Naive thymus-derived CD8-positive, alpha-beta T cell (primary cell): ENCODE data around the gene HOXA6. TPM values are rescaled to one million over a fixed set of nuclear protein-coding genes. Genes with fewer than 3 reads are reported as not detected.

Source experiments
- ATAC-seq, 2 donors: fragments of 150-1000 bp; cut with Tn5 transposase in 1 of 2; sonication (Bioruptor Pico), chemical (Tn5 transposase) in 1 of 2; 1 replicate in 1 of 2; 2 replicates in 1 of 2; pipeline ENCODE4 v1.10.0; 2021; ENCODE audit warnings: mild to moderate bottlenecking in 2 of 2, moderate library complexity in 2 of 2
- POLR2A ChIA-PET: fragments of 350-600 bp; sonication (Branson Sonifier 250); formaldehyde crosslinking; loops from one replicate; lab custom pipeline; 2021; ENCODE audit warnings: antibody characterized with exemption; lab: Charles Lee
- DNase-seq, 10 donors: peaks; one replicate each; pipeline versions ENCODE4 v3.0.0 to v3.0.0-alpha.2; 2020 to 2022
- H3K27ac Mint-ChIP-seq, 10 donors: one replicate each; pipeline ENCODE4 v1.8.0; 2020 to 2022; ENCODE audit warnings: mild to moderate bottlenecking in 10 of 10, mixed read lengths in 10 of 10, moderate library complexity in 4 of 10, inconsistent platforms in 1 of 10
- H3K27me3 Mint-ChIP-seq, 5 donors: one replicate each; pipeline ENCODE4 v1.8.0; 2021 to 2022; ENCODE audit warnings: mixed read lengths in 5 of 5
- H3K36me3 Mint-ChIP-seq, 3 donors: one replicate each; pipeline ENCODE4 v1.8.0; 2020 to 2022; ENCODE audit warnings: mixed read lengths in 3 of 3, mild to moderate bottlenecking in 2 of 3, inconsistent platforms in 1 of 3
- H3K4me1 Mint-ChIP-seq, 4 donors: one replicate each; pipeline ENCODE4 v1.8.0; 2021 to 2022; ENCODE audit warnings: mixed read lengths in 4 of 4
- H3K4me3 Mint-ChIP-seq, 10 donors: one replicate each; pipeline ENCODE4 v1.8.0; 2020 to 2022; ENCODE audit warnings: mild to moderate bottlenecking in 10 of 10, mixed read lengths in 10 of 10, moderate library complexity in 6 of 10, inconsistent platforms in 1 of 10
- H3K9me3 Mint-ChIP-seq, 9 donors: one replicate each; pipeline ENCODE4 v1.8.0; 2020 to 2022; ENCODE audit warnings: mixed read lengths in 9 of 9, mild to moderate bottlenecking in 3 of 9, inconsistent platforms in 1 of 9, moderate library complexity in 1 of 9
- polyA plus RNA-seq, 3 donors: library from polyadenylated mRNA; unstranded; fragments of 300-500 nt; fragmentation: Illumina TruSeq; gene quantifications; one replicate each; pipeline ENCODE4 v1.2.3, GENCODE V29; 2021
- total RNA-seq, 8 experiments: library from RNA in 2 of 8; stranded (reverse) in 2 of 8; gene quantifications; one replicate each; pipeline ENCODE4 v1.2.3 and lab custom pipeline; 2021 to 2026

Gene HOXA6
- total and polyA plus RNA-seq, 5 experiments from 2014 or later = not detected

GRCh38 chr7:27143950-27144780, 3.4 kb downstream of the HOXA6 start:
- DNase-seq (no peak), ATAC-seq (no peak)
- POLR2A ChIA-PET = interaction anchor here (1.4 kb wide), 1 partner anchor 11 kb away, joined by 4 read pairs; no protein-coding TSS in a partner anchor
- Mint-ChIP-seq H3K36me3 (no peaks in the 10 kb centered on the region), H3K4me3 (no peak overlapping the region), H3K27ac (no peak overlapping the region), H3K27me3 (peaks cover 29 to 75% (median 49%) of the 10 kb centered on the region in 5 donors), H3K4me1 (peaks cover 7 to 15% (median 11%) of the 10 kb centered on the region in 4 donors), H3K9me3 (peaks cover 0 to 2% (median 0%) of the 10 kb centered on the region in 9 donors)

GRCh38 chr7:27143023-27143949, 4.3 kb downstream of the HOXA6 start, which contains the start of gene HOXA5:
HOXA5 (minus strand) TSS chr7:27143681; CDS start chr7:27143607, 74 bp downstream.
- DNase-seq (no peak), ATAC-seq (no peak)
- Mint-ChIP-seq H3K9me3 (peaks cover 0 to 2% (median 0%) of the 10 kb centered on the region in 9 donors), H3K27ac (peak within 1 kb of the TSS in 1 of 10 donors; percentile 44), H3K36me3 (no peaks in the 10 kb centered on the region), H3K4me3 (peak within 1 kb of the TSS in 7 of 10 donors; percentile 20 to 48 (median 43)), H3K4me1 (peaks cover 5 to 12% (median 8%) of the 10 kb centered on the region in 4 donors), H3K27me3 (peaks cover 31 to 75% (median 49%) of the 10 kb centered on the region in 5 donors)
- POLR2A ChIA-PET = interaction anchor here (1.4 kb wide), 1 partner anchor 12 kb away, joined by 4 read pairs; no protein-coding TSS in a partner anchor

GRCh38 chr7:27142580-27143022, 5.0 kb downstream of the HOXA6 start:
- H3K4me1 Mint-ChIP-seq = peaks cover 0 to 7% (median 5%) of the 10 kb centered on the region in 4 donors
- POLR2A ChIA-PET = no interaction called here
- H3K36me3 Mint-ChIP-seq = no peaks in the 10 kb centered on the region
- peak overlapping the region in 1 of 10 donors; percentile 44 for H3K27ac Mint-ChIP-seq
- DNase-seq = no peak
- H3K4me3 Mint-ChIP-seq = peak overlapping the region in 6 of 10 donors; percentile 29 to 48 (median 44)
- H3K27me3 Mint-ChIP-seq = peaks cover 28 to 75% (median 52%) of the 10 kb centered on the region in 5 donors
- no peak for ATAC-seq
- H3K9me3 Mint-ChIP-seq = peaks cover 0 to 2% (median 0%) of the 10 kb centered on the region in 9 donors

GRCh38 chr7:27141923-27142579, 5.5 kb downstream of the HOXA6 start:
- Mint-ChIP-seq H3K4me3 (no peak overlapping the region), H3K4me1 (peaks cover 0 to 2% (median under 1%) of the 10 kb centered on the region in 4 donors), H3K9me3 (peaks cover 0 to 2% (median 0%) of the 10 kb centered on the region in 9 donors), H3K27me3 (peaks cover 27 to 75% (median 52%) of the 10 kb centered on the region in 5 donors), H3K36me3 (no peaks in the 10 kb centered on the region), H3K27ac (peak overlapping the region in 1 of 10 donors; percentile 44)
- POLR2A ChIA-PET = no interaction called here
- DNase-seq = no peak
- no peak for ATAC-seq

GRCh38 chr7:27141137-27141922, 6.2 kb downstream of the HOXA6 start:
- peaks cover 22 to 75% (median 47%) of the 10 kb centered on the region in 5 donors for H3K27me3 Mint-ChIP-seq
- ATAC-seq (no peak), DNase-seq (no peak)
- H3K27ac Mint-ChIP-seq = no peak overlapping the region
- H3K36me3 Mint-ChIP-seq = no peaks in the 10 kb centered on the region
- peaks cover 0 to 2% (median 0%) of the 10 kb centered on the region in 9 donors for H3K9me3 Mint-ChIP-seq
- no peaks in the 10 kb centered on the region for H3K4me1 Mint-ChIP-seq
- POLR2A ChIA-PET = no interaction called here
- no peak overlapping the region for H3K4me3 Mint-ChIP-seq

- Mint-ChIP-seq H3K27me3 (peaks cover 24 to 73% (median 45%) of the 10 kb centered on the region in 5 donors), H3K36me3 (no peaks in the 10 kb centered on the region), H3K4me3 (no peak overlapping the region), H3K4me1 (peaks cover 2 to 6% (median 5%) of the 10 kb centered on the region in 4 donors), H3K27ac (no peak overlapping the region), H3K9me3 (peaks cover 0 to 2% (median 0%) of the 10 kb centered on the region in 9 donors)
- POLR2A ChIA-PET = no interaction called here
- DNase-seq (no peak), ATAC-seq (no peak)
Observed at GRCh38 chr7:27140126-27140857, 7.3 kb downstream of the HOXA6 start.

GRCh38 chr7:27139334-27140125, 8.0 kb downstream of the HOXA6 start:
- POLR2A ChIA-PET = no interaction called here
- Mint-ChIP-seq H3K27ac (no peak overlapping the region), H3K27me3 (peaks cover 24 to 75% (median 45%) of the 10 kb centered on the region in 5 donors), H3K4me3 (no peak overlapping the region), H3K9me3 (peaks cover 0 to 2% (median 0%) of the 10 kb centered on the region in 9 donors), H3K4me1 (peaks cover 2 to 11% (median 8%) of the 10 kb centered on the region in 4 donors), H3K36me3 (no peaks in the 10 kb centered on the region)
- DNase-seq (no peak), ATAC-seq (no peak)

DNA sequence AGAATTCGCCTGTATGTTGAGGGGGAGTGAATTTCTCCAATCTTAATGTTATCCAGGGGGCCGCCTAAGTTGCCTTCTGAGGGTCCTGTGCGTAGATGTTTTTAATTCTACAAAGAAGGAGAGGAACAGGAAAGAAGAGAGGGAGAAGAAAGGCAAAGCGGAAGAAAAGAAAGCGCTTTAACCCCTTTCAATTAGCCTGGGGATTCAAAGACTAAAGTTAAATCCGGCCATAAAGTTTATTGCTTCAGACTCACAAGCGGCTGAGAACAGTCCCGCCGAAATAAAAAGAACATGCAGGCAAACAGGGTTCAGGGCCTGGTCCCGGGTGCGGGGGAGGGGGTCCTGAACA, 8.6 kb downstream of the HOXA6 start:
- Mint-ChIP-seq H3K9me3 (peaks cover 0 to 2% (median 0%) of the 10 kb centered on the region in 9 donors), H3K4me1 (peaks cover 2 to 13% (median 8%) of the 10 kb centered on the region in 4 donors), H3K27me3 (peaks cover 28 to 81% (median 49%) of the 10 kb centered on the region in 5 donors), H3K27ac (no peak overlapping the region), H3K36me3 (no peaks in the 10 kb centered on the region), H3K4me3 (no peak overlapping the region)
- POLR2A ChIA-PET = no interaction called here
- DNase-seq (no peak), ATAC-seq (no peak)

GRCh38 chr7:27138472-27138871, 9.1 kb downstream of the HOXA6 start:
- H3K4me3 Mint-ChIP-seq = no peak overlapping the region
- H3K27ac Mint-ChIP-seq = no peak overlapping the region
- H3K4me1 Mint-ChIP-seq = peaks cover 2 to 13% (median 8%) of the 10 kb centered on the region in 4 donors
- peaks cover 28 to 85% (median 51%) of the 10 kb centered on the region in 5 donors for H3K27me3 Mint-ChIP-seq
- POLR2A ChIA-PET = no interaction called here
- DNase-seq (no peak), ATAC-seq (no peak)
- H3K9me3 Mint-ChIP-seq = peaks cover 0 to 2% (median 0%) of the 10 kb centered on the region in 9 donors
- no peaks in the 10 kb centered on the region for H3K36me3 Mint-ChIP-seq

DNA sequence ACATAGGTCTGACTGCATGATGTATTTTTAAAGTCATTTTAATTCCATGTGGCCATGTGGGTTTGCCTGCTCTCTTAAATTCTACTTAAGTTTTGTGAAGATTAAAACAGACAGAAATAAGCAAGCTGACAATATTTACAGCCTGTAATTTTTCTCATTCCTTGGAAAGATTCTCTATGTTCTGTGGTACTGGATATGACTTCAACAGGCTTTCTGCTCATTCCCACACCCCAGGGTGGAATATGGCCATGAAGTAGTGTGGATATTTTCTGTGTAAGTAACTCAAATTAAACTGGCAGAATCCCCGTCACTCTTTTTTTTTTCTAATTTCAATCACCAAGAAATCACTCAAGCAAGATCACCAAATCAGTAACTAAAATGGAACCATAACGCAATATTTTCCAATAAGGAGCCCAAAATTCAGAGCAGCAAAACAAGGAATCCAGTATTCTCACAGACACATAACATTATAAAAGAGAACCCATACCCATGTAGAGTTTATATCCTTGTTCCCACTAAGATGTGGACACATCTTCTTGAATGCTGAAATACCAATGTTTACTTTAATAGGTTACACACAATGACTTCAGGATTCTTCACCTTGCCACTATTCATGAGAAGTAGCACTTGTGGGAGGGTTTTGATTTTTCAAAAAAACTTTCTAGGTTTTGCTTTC, 9.8 kb downstream of the HOXA6 start:
- ATAC-seq (no peak), DNase-seq (no peak)
- H3K4me1 Mint-ChIP-seq = peaks cover 2 to 13% (median 8%) of the 10 kb centered on the region in 4 donors
- POLR2A ChIA-PET = no interaction called here
- peaks cover 28 to 89% (median 54%) of the 10 kb centered on the region in 5 donors for H3K27me3 Mint-ChIP-seq
- H3K4me3 Mint-ChIP-seq = no peak overlapping the region
- peaks cover 0 to 2% (median 0%) of the 10 kb centered on the region in 9 donors for H3K9me3 Mint-ChIP-seq
- H3K27ac Mint-ChIP-seq = no peak overlapping the region
- no peaks in the 10 kb centered on the region for H3K36me3 Mint-ChIP-seq
